DMS79 treated with DMSO at 0.1 percent for 48 hours (cell line): ENCODE data around the gene GREB1.

ENCODE experiments used
- DNase-seq: peaks from one replicate; lab custom pipeline; 2025; lab: John Stamatoyannopoulos, UW

The GREB1 gene

DNA sequence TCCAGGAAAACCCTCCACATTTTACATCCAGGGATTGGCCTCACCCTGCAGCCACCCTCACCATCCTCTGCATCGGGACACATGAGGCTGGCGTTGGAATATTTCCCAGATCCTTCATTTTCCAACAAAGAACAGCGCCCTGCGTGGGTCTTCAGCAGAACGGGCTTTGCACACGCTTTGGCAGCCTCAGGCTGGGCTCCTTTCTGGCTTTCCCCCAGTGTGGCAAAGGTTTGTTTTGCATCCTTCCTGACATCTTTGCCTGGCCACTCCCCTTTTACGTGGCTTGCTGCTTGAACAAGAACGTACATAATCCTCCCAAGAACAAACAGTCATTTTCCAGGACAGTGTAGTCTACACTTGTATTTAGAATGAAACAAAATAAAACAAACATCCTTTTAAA is 25.6 kb upstream of the GREB1 start:
- no peak for DNase-seq

DNA sequence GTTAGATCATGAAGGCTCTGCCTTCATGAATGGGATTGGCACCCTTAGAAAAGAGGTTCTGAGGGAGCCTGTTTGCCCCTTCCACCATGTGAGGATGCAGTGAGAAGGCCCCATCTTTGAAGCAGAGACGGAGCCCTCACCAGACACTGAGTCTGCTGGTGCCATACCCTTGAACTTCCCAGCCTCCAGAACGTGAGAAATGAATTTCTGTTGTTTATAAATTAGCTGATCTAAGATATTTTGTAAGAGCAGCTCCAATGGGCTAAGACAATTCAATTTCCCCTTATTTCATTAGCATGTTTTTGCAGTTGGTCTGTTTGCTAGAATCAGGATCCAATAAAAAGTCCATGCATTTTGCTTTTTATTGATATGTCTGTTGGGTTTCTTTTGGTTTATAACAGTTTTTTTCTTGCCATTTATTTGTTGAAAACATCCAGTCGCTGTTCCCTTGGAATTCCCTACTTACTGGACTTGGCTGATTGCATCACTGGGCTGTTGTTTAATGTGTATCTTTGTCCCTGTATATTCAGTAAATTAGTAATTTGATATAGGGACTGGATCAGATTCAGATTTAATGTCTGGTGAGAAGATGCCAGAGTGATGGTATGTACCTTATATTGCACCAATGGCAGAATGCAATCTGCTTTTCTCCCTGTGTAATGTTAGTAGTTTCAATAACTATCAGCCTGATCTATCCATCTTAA is 24.0 kb upstream of the GREB1 start:
- DNase-seq = no peak

DNA sequence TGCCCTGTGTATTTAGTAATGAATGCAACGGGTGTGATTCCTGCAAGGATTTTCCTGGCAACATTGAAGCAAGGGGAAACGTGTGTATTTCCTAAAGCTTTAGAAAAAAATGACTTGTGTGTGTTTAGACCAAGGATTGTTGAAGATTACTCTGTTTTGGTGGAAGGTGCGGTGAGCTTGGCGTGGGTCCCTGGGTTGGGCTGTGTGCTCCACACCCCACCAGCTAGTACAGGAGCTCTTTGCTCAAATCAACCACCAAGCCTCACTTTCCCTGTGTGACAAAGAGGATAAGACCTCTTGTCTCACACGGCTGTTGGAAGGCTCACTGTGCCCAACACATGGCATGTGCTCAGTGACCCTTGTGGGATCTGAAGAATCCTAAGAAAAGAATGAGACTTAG is 21.4 kb upstream of the GREB1 start:
- no peak for DNase-seq

DNA sequence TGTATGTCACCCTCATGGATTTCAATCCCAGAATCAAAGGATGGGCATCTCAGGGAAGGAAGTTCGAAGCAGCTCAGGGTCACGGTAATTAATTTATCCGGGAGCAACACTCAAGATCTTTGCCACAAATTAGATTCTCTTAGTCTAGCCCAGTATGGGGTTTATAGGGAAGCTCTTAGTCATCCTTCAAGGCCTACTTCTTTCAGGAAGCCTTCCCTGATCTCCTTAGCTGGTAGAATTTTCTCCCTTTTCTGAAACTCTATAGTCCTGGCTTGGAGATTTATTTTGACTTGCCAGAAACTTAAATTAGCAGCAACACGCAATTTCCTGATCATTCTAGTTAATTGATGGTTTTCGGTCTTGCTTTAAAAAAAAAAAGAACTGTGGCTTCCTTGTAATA is 20.5 kb upstream of the GREB1 start:
- DNase-seq = no peak

DNA sequence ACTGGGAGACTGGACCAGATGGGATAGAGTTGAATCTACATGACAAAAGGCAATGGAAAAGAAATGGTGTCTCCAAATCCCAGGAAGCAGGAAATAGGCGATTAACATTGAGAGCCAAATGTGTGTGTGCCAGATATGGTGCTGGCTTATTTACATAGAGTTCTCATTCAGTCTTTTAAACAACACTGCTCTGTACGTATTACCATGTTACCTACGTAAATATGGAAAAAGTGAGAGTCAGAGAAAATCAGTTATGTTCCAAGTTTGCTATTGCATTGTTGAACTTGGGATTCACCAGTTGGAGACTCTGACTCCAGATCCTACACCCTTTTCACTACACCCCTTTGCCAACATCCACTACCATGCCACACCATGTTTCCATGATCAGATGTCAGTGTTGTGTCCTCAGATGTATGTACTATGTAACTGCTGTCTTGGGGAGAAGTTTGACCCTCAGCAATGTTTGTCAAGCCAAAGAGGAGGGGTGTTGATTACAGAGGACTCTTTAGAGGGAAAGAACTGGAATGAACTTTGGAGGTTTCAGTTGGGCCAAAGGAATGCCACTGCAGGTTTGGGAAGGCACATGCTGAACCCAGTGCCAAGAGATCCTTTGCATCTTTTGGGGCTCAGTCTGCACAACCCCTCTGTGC is 19.6 kb upstream of the GREB1 start:
- no peak for DNase-seq

DNA sequence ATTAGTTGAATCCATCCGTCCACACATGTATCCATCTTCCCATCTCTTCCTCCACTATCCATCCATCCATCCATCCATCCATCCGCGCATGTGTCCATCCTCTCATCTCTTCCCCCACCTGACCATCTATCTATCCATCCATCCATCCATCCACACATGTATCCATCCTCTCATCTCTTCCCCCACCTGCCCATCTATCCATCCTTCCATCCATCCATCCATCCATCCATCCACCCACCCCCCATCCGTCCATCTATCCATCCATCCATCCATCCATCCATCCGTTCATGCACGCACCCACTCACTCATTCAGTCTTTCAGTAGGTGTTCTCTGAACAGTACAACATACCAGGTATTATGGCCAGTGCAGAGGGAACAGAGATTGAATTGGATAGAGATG is 18.9 kb upstream of the GREB1 start:
- no peak for DNase-seq

DNA sequence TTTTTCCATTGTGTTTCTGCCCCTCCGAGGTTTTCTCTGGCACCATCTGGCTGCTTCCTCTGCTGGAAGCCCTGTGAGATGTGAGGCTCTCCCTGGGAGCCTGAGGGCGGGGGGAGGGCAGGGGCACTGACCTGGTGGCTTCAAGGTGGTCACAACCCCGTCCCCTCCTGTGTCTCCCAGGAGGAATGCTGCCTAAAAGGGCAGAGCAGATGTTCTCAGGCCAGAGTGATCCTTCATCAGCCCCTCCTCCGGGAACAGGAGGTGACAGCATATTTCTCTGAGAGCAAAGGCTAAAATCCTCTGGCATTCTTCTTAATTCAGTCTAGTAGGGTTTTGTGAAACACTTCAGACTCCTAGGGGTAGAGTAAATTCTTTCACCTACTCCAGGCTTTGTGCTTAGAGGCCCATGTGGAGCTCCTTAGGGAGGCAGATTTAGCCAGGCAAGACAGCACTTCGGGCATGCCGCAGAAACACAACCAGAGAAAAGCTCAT is 18.3 kb upstream of the GREB1 start:
- DNase-seq = no peak

DNA sequence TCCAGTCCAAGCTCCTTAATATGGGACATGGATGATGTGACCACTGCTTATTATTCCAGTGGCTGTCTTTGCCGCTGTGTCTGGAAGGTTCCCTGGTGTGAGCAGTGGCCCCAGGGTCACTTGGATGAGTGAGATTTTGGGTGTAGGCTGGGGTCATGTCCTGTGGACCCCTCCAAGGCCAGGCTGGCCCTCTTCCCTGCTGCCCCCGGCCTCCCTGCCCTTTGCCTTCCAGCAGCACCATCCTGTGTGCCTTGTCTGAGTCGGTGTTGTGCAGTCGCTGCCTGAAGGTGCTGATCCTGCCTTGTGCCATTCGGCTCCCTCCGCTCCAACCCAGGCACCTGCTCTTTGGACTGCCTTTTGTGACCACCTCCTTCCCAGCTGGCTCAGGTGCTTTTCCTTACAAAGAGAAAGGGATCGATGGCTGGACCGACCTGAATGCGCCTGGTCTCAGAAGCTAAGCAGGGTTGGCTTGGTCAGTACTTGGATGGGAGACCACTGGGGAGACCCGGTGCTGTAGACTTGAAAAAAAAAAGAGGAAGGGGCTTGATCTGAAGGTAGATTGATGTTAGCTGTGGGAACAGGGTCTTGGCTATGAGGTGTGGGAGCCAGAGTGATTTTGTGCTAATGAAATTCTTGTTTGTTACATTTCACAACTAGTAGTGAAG is 16.7 kb upstream of the GREB1 start:
- no peak for DNase-seq

DNA sequence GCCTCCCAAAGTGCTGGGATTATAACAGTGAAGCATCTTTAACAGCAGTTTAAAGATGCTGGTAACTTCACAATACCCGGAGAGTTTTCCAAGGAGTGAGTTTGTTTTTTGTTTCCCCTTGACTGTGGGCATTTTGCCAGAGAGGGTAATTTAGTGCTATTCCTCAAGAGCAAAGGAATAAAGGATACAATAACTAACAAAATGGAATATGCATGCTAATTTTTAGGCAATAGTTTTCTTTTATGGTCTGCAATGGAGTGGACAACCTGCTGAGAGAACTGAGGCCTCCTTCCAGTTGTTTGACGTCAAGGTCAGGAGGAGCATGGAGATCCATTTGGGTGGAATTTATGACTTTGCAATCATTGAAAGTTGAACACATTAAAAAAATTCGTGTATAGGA is 15.9 kb upstream of the GREB1 start:
- DNase-seq = peak; percentile 57

DNA sequence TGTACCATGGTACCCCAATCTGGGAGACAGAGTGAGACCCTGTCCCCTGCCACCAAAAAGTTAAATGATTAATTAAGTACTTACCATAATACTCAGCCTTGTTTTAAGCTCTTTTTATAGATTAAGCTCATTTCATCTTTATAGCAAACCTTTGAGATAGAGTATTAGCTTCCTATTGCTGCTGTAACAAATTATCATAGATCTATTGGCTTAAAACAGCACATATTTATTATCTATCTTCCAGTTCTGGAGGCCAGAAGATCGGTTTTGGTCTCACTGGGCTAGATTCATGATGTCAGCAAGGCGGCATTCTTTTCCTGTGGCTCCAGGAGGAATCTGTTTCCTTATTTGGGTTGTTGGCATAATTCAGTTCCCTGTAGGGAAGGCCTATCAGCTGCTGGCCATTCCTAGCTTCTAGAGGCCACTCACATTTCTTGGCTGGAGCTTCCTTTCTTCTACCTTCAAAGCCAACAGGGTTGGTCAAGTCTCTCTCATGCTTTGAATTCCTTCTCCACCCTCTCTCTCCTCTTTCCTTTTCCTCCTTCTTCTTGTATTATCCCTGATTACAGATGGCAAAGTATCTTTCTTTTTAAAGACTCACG is 13.7 kb upstream of the GREB1 start:
- DNase-seq = no peak

DNA sequence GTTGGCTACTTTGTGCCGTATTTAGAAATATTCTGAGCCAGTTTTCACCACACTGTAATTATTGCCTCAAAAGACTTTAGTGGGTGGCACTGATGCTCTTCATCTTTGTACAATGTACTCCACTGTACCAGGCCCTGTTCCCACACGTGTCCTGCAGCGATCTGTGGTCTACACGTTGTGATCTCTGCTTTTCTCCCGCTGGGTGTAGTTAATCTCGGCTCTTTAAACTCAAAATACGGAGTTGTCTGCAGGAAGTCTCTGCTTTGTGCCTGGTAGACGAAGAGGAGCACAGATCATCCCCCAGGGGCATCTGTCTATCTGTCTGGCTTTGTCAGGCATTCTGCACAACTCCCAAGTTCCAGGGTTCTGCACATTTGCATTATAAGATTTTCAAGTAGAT is 12.1 kb upstream of the GREB1 start:
- no peak for DNase-seq

DNA sequence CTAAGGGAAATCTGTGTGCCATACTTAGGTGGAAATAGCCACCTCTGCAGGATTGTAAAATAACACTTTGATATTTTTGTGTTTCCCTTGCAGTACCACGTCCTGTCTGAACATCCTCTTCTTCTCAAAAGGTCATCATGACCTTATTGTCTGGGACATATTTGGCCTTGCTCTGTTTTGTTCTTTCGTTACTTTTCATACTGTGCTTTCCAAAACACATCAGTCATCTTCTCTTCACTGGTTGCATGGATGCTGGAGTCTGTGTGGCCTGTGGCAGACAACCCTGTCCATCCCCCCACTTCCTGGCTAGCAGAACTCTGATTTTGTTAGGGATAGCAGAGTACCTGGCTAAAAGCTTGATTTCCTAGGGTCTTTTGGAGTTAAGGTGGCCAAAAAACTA is 9.4 kb upstream of the GREB1 start:
- DNase-seq = no peak

DNA sequence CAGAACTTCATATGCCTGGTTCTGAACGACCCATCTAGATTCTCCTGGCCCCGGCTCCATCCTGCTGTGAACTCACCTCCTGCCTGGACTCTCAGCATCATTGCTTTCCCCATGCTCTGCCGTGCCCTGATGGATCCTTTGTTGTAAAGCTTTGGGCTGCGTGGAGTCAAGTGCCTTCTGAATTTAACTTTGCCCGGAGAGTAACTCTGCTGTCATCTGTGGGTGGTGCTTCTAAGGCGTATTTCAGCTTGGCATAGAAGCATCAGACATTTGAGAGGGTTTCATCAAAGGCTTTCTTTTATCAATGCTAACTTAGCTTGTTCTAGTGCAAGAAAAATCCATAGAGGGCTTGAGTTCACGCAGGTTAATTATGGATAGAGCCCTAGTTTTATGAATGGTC is 8.1 kb upstream of the GREB1 start:
- no peak for DNase-seq

DNA sequence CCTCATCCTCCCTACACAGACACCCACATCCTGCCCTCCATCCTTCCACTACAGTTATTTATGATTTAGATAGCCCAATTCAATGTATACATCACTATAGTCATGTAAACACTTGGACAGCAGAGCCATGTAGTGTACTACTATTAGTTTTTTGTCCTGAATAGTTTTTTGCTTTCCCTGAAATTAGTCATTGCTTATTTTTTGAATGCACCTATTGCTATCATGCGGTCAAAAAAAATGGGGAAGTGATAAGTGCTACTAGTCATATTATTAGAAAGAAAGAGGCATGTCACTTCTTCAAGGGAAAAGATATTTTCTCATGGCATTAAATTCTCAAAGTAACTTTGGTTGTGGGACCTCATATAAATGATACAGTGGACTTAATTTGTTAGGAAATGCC is 6.8 kb upstream of the GREB1 start:
- no peak for DNase-seq

DNA sequence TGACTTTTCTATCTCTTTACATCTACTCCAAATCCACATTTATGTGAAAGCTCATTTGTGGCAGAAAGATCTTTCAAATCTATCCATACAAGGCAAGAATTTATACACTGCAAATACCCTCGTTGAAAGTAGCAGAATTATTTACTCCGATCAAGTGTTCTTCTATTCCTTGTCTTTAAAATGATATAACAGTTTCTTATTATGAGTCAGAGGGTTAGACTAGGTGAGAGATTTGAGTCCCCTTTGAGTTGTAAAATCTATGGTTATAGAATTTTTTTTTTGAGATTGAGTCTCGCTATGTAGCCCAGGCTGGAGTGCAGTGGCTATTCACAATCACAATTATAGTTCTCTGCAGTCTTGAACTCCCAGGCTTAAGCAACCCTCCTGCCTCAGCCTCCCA is 5.6 kb upstream of the GREB1 start:
- DNase-seq = no peak

DNA sequence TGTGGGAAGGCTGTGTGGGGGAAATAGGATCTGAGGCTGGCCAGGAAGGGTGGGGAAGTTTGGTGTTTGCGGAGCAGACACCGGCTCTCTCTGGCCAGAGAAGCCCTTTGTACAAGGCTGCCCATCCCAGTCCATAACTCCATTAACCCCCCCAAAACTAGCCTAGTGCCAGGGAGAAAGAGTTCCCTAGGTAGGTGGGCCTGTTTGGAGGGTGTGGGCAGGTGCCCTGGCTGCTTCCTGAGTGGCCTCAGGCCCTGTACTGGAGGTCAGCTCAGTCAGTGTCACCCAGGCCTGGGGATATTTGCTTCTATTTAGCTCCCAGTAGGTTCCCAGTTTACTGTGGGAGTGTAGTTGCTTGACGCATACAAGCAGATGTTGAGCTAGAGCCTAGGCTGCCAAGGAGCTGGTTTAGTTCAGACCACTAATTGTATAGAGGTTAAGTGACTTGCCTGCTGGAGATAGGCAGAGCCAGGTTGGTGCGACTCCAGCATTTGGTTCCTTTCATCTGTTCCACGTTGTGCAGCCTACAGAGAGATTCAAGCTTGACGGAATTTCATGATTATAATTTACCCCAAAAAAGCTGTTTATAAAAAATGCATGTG is 2.9 kb upstream of the GREB1 start:
- no peak for DNase-seq

DNA sequence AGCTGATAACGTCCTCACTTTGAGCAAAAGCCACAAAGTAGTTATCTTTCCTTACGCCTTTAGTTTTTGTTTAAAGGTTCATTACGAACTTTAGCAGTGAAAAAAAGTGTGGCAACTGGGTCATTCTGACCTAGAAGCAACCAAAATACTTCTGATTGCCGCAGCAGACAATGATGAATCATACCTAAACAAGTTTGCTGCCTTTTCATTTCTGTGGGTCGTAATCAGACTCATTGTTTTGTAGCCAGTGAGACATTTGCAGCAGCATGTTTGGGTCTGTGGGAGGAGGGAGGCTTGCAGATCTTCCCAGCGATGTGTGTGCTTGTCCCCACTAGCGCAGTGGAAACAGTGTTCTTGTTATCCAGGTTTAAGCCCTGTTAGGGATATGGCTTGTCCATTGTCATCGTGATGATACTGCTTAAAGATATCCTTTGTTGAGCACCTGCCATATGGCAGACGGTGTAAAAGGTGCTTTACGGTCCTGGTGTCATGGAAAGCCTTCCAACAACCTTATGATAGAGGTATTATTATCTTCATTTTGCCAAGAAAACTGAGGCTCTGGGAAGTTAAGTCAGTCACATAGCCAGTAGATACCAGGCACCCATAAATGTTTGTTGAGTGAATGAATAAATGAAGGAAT is 1.3 kb upstream of the GREB1 start:
- DNase-seq = no peak

DNA sequence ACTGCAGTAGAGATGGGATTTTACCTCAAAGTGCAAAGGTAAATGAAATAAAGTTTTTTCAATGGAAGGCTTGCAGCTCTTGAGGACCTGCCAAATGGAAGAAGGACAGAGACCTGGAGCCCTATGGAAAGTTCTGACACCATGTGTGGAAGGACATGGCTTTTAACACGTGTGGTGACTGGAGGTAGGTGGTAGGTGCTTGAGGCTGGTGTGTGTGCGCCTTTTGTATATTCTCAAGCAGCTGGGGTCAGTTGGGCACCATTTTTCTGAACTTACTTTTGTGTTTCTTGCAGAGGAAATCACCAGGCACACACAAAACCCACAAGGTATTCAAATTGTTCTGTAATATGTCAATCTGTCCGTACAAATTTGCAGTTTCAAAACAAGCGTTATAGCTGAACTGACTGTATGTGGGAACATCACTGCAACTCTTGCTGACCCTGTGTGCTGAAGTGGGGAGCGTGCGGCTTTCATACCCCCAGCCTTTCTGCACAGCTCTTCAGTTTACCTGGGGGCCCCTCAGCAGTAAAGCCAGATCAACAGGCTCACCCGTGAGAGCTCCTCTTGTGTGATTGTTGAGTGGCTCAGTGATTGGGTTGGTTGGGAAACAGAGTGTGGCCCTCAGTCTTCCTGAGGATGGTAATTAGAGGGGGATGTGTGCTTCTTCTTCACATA is 363 bp downstream of the GREB1 start:
- DNase-seq = no peak

DNA sequence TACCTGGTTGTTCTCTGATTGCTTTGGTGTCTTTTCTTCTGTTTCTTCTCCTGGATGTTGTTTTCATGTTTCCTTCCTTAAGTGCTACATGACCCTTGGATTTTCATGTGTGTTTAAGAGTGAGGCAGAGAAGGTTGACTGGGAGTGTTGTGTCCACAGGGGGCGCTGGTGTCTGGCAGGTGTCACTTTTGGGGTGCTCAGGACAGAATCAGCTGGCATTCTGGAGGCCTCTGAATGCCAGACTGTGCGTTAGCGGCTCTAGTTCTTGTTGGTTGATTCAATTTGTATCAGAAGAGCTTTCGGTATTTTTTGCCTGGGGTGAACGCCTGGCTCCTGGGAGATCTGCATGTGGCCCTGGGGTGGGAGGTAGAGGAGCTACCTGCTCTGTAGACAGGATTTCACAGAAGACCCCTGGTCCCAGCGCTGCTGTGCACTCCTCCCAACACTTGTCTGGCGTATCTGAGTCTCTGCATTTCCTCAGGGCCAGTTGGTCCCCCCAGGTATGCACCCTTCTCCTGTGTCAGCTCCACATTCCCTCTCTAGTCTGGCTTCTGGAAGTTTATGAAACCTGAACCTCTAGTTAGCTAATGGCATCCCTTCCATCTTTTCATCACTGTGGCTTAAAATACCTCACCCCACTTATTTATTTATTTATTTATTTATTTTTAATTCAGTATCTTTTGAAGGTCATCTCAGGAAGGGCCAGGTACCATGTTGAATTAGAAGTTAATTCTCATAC is 1.1 kb downstream of the GREB1 start:
- no peak for DNase-seq

DNA sequence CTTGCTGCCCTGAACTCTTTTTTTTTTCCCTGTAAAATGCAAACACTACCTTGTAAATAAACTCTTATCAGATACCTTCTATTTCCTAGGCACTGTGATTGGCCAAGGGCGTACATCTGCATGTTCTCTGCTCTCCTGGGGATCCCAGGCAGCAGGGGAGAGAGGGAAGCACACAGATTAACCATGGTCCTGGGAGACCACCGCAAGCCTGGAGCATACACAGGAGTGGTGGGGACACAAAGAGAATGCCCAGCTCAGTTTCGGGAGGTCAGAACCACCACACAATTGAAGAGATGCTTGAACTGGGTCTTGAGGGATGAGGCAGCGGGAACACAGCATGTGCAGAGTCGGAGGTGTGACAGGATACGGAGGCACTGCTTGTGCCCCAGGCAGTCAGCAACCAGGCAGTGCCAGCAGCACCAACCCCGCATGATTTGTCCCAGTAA is 2.1 kb downstream of the GREB1 start:
- DNase-seq = no peak

DNA sequence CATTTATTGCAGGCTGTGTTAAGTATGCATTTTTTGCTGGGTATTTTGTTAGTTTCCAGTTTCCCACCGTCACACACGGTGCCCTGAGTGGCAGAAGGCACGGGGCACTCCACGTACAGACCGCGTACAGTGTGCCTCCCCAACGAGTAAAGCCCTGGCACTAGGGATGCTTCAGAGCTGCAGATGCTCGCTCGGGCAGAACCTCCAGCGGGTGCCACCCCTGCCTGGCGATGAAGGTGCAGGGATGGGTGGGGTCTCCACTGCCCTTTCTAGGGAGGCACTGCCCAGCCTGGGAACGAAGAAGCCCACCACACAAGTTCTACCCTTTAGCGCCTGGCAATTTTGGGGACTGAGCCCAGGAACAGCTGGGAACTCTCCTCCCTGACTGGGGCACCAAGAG is 4.1 kb downstream of the GREB1 start:
- no peak for DNase-seq
